HL-60/S4 (cell line): Measurements from ENCODE around the gene BCL2L15.

Experiments used
- in situ Hi-C: fragments of 300-500 bp; cut with MboI; formaldehyde crosslinking; loops from 2 replicates; pipeline ENCODE4 v1.14.3; 2022; ENCODE audit warnings: low sequenced_read_pairs

BCL2L15 gene

DNA sequence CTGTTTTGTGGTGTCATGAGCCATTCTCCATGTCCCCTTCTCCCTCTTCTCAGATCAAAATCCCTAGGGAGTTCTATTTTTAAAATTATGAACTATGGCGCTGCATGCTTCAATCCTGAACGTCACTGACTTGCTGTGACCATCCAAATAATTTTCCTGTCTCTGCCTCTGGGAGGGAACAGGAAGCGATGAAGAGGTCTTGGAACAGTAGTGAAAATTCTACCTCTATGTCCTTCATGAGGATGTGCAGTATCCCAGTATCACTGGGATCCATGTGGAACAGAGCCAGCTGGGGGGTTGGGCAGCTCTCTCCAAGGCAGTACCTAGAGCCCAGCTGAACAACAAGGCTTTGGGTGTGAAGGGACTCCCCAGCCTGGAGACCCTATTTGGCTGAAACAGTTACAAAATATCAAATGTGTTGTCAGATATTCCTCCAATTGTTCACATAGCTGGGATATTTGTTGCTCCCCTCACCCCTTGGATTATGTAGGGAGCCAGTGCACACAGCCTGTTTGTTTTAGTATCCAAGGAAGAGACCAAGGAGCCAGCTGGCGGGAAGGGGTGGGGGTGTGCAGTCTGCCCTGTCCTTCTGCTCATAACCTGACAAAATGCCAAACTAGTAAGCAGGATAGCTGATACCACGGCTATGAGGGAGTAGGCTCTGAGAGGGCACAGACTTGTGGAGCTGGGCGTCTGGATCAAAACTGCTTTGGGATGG lies 25.4 kb upstream of the BCL2L15 start:
- in situ Hi-C loops, result no loop called here

DNA sequence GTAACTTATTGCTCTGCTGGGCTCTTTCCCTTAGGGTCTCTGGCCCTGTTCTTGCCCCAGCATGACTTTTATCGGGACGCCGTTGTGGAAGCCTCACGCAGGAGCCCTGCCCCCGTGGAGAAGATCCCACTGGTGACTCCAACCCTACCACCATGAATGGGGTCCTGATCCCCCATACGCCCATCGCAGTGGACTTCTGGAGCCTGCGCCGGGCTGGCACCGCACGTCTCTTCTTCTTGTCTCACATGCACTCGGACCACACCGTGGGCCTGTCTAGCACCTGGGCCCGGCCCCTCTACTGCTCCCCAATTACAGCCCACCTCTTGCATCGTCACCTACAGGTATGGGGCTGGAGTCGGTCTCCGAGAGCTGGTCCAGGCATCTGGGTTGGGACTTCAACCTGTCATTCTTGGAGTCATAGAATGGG lies 18.1 kb upstream of the BCL2L15 start:
- in situ Hi-C loops, result no loop called here

DNA sequence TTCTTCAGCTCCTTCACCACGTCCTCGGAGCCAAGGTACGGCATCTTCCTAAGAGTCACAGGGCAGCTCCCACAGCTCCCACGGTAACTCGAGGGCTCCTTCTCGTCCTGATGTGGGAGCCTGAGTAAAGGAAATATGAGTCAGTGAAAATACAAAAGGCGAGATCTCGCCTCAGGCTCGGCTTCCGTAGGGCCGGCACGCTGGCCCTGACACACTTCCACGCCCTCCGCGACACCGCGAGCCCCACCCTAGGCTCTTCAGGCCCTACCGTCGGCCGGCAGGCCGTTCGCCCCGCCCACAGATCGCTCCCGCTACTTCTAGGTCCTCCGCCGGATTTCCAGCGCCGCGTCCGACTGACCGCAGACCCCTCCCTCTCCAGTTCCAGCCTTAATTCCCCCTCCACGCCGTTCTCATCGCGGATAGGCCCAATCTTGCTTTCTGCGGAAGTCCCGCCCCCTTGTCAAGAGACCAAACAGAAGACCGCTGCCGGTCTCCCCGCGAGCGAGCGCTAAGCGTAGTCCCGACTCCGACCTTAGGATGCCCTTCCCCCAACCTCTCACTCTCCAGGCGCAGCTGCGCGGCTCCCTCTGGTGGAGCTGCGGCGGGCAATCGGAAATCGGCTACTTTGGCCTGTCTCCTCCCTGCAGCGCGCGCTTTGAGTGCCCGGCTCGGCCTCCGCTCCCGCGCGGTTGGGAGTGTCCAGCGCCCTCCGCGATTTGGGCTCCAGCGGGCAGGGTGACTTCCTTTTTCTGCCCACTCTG lies 17.5 kb upstream of the BCL2L15 start, which contains the start of the genes AP4B1 and DCLRE1B:
Gene AP4B1, minus strand, starts transcription at position 126 of the 761 bp plus-strand sequence. Its CDS starts 82 bp downstream, at position 44.
Gene DCLRE1B, plus strand, starts transcription at position 653 of the 761 bp plus-strand sequence. CDS start 261 bp downstream, outside the sequence.
- in situ Hi-C loops, result loop anchor here (5.0 kb wide), 1 partner anchor 68 kb away; no protein-coding TSS in a partner anchor

DNA sequence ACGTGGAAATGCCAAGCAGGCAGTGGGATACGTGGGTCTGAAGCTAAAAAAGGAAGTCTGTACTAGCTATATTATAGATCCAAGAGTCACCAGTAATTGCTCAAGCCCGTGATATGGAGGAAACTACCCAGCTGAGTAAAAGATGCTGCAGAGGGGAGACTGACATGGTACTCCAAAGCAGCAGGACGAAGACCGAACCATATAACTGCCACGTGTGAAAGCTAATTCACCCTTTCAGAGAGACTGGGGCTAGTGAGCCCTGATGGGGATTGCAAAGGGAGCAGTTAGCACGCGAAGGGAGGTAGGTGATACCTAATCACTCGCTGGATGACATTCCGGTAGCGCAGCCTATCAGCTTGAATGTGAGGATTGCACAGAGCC lies 16.9 kb upstream of the BCL2L15 start:
- in situ Hi-C loops, result loop anchor here (5.0 kb wide), 1 partner anchor 67 kb away; no protein-coding TSS in a partner anchor

DNA sequence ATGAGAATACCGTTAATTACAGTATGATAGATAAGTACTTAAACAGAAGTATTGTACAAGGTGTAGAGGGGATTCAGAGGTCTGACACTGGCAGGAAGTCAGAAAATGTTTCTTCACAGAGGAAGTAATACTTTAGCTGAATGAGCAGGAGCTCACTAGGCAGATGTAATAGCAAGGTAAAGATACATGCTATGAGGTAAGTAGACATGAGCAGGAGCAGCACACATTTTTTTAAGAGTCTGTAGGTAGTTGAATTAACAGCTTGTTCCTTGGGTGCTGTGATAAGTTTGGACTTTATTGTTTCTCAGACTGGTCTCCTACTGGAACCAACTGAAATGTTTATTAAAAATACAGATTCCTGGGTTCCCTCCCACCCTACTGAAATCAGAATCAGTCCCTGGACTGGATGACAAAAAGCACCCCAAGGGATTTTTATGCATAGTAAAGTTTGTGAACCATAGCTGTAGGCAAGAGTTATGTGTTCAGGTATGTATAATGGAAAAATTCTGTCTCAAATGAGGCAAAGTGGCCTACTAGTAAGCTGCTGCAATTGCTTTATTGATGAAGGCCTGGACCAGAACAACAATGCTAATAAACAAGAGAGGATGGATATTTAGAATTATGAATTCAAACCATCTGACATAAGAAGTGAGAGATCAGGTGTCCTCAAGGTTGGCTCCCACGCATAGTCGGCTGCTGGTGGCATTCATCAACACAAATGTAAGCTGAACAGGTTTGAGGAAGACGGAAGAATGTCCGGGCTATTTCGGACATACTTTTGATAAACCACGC lies 16.3 kb upstream of the BCL2L15 start:
- in situ Hi-C loops, result loop anchor here (5.0 kb wide), 1 partner anchor 66 kb away; no protein-coding TSS in a partner anchor

DNA sequence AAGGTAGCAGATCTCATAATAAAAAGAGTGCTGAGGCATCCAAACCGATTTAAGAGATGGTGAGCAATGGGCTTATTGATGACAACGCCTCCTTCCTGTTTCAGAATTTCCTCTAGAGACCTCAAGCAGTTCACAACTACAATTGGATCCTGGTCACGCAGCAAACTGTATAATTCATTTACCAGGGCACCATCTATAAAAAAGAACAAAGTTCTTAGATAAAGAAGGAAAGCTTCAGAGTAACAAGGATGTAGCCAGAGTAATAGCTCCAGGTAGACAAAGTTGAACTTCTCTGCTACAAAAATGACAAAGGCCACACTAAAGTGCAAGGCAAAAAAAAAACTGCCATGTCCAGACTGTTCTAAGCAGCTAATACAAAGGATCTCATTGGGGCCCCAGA lies 13.8 kb upstream of the BCL2L15 start:
- in situ Hi-C loops, result loop anchor here (5.0 kb wide), 1 partner anchor 64 kb away; no protein-coding TSS in a partner anchor

DNA sequence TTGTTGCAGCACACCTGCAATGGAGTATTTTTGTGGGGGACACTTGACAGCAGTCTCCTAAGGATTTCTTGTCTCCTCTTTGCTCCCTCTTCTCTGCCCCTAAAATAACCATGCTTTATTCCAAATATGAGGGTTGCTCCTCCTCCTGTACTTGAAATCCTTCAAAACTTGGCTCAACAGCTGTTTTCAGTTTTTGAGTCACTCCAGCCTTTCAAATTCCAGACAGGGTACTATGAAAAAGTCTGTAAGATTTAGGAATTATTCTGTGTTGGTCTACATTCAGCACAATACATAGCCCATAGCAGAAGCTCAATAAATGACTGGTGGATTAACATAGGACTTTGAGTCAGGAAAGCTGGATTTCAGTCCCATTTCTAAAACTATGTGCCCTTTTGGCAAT lies 11.7 kb upstream of the BCL2L15 start:
- in situ Hi-C loops, result no loop called here

DNA sequence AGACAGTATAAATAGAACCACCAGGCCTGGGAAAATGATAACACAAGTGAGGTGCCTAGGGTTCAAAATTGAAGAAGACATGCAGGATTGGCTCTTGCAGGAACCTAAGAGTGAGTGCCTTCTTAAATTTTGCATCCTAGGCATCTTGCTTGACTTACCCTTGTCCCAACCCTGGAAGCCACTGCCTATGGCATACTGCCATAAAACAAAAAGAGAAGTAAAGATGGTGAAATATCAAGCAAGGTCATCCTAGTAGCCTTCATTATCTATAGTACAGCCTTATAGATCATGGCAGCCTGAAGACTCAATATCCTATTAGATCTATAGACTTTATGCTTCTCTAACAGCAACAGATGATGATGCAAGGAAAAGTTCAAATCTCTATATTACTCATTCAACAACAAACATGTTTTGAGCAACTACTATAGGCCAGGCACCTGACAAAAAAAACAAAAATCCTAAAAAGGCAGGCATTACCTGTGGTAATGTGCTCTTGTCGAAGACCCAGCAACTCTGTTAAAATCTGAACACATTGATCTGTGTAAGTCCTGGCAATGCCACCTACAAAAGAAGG lies 10.9 kb upstream of the BCL2L15 start:
- in situ Hi-C loops, result no loop called here

DNA sequence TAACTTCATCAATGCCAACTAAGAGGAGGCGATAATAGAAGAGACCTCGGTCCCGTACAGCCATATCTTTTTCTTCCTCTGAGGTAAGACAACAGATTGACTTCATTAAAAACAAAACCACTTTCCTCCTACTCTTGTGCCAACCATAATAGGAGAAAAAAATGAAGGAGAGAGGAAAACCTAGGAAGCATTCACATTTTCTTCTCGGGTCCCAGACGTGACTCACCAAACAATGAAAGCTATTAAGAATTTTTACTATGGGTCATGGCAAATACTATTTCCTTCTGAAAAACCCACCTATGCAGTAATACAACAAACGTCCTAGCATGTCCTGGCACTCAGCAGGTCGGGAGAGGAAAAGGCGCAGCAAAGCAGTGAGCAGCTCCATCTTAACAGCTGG lies 8.6 kb upstream of the BCL2L15 start:
- in situ Hi-C loops, result no loop called here

DNA sequence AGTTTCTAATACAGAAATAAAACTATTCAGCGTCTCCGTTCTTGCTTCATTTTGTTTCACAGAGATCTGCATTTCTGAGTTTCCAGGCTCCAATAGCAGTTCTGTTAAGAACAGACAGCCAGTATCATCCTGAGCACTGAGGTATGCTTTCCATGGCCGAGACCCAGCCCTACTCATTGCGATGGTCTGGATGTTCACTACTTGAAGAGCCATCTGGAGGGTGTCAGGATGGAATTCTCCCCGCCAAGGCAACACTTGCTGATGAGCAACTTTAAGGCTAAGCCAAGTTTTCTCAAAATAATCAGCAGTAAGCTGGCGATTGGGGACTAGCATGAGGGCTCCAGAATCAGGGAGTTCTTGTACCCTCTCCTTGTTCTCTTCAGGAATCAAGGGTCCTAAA lies 7.7 kb upstream of the BCL2L15 start:
- in situ Hi-C loops, result no loop called here

DNA sequence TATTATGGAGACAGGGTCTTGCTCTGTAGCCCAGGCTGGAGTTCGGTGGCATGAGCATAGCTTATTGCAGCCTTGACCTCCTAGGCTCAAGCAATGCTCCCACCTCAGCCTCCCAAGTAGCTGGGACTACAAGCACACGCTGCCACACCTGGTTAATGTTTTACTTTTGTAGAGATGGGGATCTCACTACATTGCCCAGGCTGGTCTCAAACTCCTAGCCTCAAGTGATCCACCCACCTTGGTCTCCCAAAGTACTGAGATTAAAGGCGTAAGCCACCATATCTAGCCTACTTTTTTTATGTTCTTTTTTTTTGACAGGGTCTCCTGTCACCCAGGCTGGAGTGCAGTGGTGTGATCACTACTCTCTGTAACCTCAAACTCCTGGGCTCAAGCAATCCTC lies 5.9 kb upstream of the BCL2L15 start:
- in situ Hi-C loops, result no loop called here

DNA sequence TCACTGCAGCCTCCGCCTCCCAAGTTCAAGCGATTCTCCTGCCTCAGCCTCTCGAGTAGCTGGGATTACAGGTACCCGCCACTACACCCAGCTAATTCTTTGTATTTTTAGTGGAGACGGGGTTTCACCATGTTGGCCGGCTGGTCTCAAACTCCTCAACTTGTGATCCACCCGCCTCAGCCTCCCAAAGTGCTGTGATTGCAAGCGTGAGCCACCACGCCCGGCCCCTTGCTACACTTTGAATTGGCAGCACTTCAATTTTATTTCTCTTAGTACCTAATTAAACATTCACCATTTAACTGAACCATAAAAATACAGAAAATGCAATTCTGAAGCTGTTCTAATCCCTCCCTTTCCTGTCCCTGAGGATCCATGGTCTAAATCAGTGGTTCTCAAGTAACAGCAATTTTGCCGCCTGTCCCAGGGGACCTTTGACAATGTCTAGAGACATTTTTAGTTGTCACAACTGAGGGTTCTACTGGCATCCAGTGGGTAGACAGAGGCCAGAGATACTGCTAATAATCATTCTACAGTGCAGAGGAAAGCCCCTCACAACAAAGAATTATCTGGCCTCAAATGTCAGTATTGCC lies 4.3 kb upstream of the BCL2L15 start:
- in situ Hi-C loops, result no loop called here

DNA sequence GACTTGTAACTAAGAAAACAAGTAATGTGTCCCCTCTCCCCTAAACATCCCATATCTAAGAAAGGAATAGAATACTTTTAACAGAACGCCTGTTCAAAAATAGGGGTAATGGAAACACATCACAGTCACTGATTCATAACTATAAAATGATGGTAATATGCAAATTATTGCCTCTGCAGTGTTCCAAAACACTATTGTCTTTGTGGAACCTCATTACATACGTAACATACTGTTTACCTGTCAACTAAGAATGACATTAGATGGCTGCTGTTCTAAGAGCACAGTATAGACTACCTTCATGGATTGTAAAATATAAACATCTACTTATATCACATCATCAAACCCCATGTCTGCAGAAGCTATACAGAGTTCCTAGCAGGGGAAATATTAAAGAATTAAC lies 3.4 kb upstream of the BCL2L15 start:
- in situ Hi-C loops, result no loop called here

DNA sequence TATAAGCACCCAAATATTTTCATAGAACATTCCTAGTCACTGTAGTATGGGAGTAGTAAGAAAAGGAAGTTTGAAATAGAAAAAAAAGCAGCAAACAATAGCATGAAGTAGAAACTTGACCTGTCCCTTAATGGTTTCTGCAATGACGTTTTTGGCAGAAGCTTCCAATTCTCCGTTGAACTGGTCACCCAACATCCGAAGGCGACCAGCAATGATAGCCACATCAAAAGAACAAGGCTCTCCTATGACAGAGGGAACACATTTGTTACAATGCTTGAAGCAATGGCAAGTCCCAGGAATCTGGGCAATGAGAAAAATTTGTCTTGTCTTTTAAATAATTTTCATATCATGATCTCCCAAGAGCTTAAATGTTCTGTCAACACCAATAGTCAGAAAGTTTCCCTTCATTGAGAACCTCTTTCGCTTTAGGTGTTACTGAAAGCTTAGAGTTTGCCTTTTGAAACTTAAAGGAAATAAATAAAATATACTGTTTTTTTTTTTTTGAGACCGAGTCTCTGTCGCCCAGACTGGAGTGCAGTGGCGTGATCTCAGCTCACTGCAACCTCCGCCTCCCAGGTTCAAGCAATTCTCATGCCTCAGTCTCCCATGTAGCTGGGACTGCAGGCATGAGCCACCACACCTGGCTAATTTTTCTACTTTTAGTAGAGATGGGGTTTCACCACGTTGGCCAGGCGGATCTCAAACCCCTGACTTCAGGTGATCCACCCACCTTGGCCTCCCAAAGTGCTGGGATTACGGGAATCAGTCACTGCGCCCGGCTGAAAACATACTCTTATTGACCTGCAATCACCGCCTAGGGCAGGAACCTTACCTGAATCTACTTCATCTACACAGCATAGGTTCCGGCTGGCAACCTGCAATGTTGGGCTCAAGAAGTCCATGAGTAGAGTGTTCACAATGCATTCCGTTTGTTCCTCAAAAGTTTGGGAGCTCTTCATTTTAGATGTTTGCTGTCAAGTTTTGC lies 672 bp downstream of the BCL2L15 start:
- in situ Hi-C loops, result no loop called here

DNA sequence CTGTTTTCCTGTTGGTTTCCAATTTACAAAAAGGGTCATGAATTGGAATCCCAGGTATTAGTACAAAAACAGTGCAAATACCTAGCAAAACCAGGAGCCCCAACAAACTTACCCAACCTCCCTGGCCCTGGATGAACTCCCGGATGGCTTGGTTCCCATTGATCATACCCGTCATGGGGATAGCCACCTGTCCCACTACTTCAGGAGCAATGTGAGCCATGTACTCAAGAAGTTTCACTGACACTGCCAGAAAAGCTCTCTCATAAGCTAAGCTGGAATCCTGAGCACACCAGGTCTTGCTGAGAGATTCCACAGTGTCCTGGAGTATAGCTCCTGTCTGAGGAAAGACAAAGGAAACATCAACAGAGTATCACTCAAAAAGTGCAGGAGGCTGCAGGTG lies 5.7 kb downstream of the BCL2L15 start:
- in situ Hi-C loops, result no loop called here

DNA sequence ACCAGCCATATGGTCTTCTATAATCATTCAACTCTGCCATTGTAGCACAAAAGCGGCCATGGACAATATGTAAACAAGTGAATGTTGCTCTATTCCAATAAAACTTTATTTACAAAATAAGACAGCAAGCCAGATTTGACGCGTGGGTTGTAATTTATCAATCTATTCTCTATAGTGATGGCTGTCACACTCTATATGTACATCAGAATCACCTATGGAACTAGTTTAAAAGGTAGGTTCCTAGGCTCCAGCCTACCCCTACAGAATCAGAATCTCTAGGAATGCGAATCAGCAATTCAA lies 7.7 kb downstream of the BCL2L15 start:
- in situ Hi-C loops, result no loop called here

DNA sequence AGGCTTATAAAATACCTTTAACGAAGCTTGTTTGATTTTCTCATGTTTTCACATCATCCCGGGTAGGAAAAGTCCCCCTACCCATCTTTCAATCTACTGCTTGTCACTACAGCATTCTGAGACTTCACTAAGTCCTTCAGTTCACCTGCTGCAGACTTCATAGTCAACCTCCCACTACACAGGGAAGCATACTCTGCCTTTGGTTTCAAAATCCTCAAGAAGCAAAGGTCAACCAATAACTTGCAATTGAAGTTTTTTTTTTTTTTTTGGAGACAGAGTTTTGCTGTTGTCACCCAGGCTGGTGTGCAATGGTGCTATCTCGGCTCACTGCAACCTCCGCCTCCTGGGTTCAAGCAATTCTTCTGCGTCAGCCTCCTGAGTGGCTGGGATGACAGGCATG lies 11.2 kb downstream of the BCL2L15 start:
- in situ Hi-C loops, result no loop called here

DNA sequence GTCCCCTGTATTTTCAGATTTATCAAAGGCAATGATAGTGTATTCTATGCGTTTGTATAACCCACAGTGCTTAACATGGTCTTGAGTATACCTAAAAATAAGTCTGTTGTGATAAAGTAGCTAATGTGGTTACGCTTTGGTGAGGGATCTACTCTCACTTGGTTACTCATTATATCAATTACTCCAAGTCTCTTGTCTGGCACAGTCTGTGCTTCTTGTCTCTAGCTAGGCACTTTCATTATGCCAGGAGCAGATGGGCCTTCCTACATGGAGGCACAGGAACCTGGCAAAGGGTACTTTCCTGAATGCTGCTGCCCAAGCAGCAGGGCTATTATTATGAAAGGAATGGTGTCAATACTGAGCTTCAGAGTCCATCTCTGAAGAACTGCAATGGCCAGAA lies 11.7 kb downstream of the BCL2L15 start:
- in situ Hi-C loops, result no loop called here
